ENCODE data around the gene DLG1. TPM values are rescaled to one million over a fixed set of nuclear protein-coding genes. Genes with fewer than 3 reads are reported as not detected.

Gene DLG1
- total and polyA plus RNA-seq, 7 experiments from 2014 or later: 27.9 to 96.5 (median 85.9) TPM

DNA sequence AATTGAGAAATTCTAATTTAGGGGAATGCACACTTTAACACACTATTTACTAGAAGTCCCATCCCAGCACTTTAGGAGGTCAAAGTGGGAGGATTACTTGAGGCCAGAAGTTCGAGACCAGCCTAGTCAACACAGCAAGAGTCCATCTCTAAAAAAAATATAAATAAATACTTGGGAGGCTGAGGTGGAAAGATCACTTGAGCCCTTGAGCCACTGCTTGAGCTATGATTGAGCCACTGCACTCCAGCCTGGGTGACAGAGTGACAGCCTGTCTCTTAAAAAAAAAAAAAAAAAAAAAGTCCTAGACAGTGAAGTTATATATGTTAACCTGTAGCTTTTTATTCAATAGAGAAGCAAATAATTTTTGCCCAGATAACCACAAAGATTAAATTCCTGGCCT is 69.2 kb downstream of the DLG1 start:
- no peaks in the 10 kb centered on the region for H3K9me3 ChIP-seq (ENCODE audit: control insufficient read depth in 2 of 3, low read length in 3 of 3)
- H3K27ac ChIP-seq (ENCODE audit: low read depth, low read length): no peak overlapping the region
- H3K27me3 ChIP-seq (ENCODE audit: control insufficient read depth in 2 of 2, insufficient read depth in 2 of 2, low read length in 2 of 2): no peaks in the 10 kb centered on the region
- no peak overlapping the region for H3K4me3 ChIP-seq (ENCODE audit: low read length)
- H3K4me3 Mint-ChIP-seq: no peak overlapping the region
- no peaks in the 10 kb centered on the region for H3K9me3 Mint-ChIP-seq
- ATAC-seq (no peak), DNase-seq (no peak)
- no peaks in the 10 kb centered on the region for H3K36me3 ChIP-seq (ENCODE audit: control insufficient read depth in 2 of 3, insufficient read depth in 3 of 3, low read length in 3 of 3)
- peaks cover 0 to 4% (median 1%) of the 10 kb centered on the region in 5 donors for H3K36me3 Mint-ChIP-seq
- ChIA-PET POLR2A (interaction anchor here (0.7 kb wide), 1 partner anchor 458 kb away, joined by 3 read pairs; no protein-coding TSS in a partner anchor), CTCF (no interaction called here)
- H3K4me1 ChIP-seq (ENCODE audit: control insufficient read depth in 2 of 2, insufficient read depth in 2 of 2, low read length in 2 of 2): no peaks in the 10 kb centered on the region
- H3K27ac Mint-ChIP-seq: peak overlapping the region in 1 of 9 donors; percentile 8
- intact Hi-C loops (cut with micrococcal nuclease): no loop called here
- H3K4me1 Mint-ChIP-seq: peaks cover 14 to 73% (median 53%) of the 10 kb centered on the region in 7 donors
- no peaks in the 10 kb centered on the region for H3K27me3 Mint-ChIP-seq

GRCh38 chr3:197227780-197228574 is 70.4 kb downstream of the DLG1 start:
- no peaks in the 10 kb centered on the region for H3K27me3 ChIP-seq (ENCODE audit: control insufficient read depth in 2 of 2, insufficient read depth in 2 of 2, low read length in 2 of 2)

GRCh38 chr3:197226179-197226578 is 72.2 kb downstream of the DLG1 start:
- Histone ChIP-seq H3K27ac (ENCODE audit: low read depth, low read length) (no peak overlapping the region), H3K9me3 (ENCODE audit: control insufficient read depth in 2 of 3, low read length in 3 of 3) (no peaks in the 10 kb centered on the region), H3K4me1 (ENCODE audit: control insufficient read depth in 2 of 2, insufficient read depth in 2 of 2, low read length in 2 of 2) (no peaks in the 10 kb centered on the region), H3K27me3 (ENCODE audit: control insufficient read depth in 2 of 2, insufficient read depth in 2 of 2, low read length in 2 of 2) (no peaks in the 10 kb centered on the region), H3K36me3 (ENCODE audit: control insufficient read depth in 2 of 3, insufficient read depth in 3 of 3, low read length in 3 of 3) (no peaks in the 10 kb centered on the region), H3K4me3 (ENCODE audit: low read length) (no peak overlapping the region)
- intact Hi-C loops (cut with micrococcal nuclease): no loop called here
- no peaks in the 10 kb centered on the region for H3K9me3 Mint-ChIP-seq
- ChIA-PET CTCF (no interaction called here), POLR2A (no interaction called here)
- H3K4me1 Mint-ChIP-seq: peaks cover 13 to 78% (median 53%) of the 10 kb centered on the region in 7 donors
- H3K27me3 Mint-ChIP-seq: no peaks in the 10 kb centered on the region
- peak overlapping the region in 1 of 9 donors; percentile 19 for H3K27ac Mint-ChIP-seq
- DNase-seq: no peak
- no peak overlapping the region for H3K4me3 Mint-ChIP-seq
- H3K36me3 Mint-ChIP-seq: no peaks in the 10 kb centered on the region
- ATAC-seq: no peak

More at GRCh38 chr3:197227780-197228574, 70.4 kb downstream of the DLG1 start:
- DNase-seq: no peak
- Histone ChIP-seq H3K36me3 (ENCODE audit: control insufficient read depth in 2 of 3, insufficient read depth in 3 of 3, low read length in 3 of 3) (no peaks in the 10 kb centered on the region), H3K4me3 (ENCODE audit: low read length) (no peak overlapping the region), H3K9me3 (ENCODE audit: control insufficient read depth in 2 of 3, low read length in 3 of 3) (no peaks in the 10 kb centered on the region), H3K27ac (ENCODE audit: low read depth, low read length) (no peak overlapping the region), H3K4me1 (ENCODE audit: control insufficient read depth in 2 of 2, insufficient read depth in 2 of 2, low read length in 2 of 2) (no peaks in the 10 kb centered on the region)
- Mint-ChIP-seq H3K36me3 (peaks cover 0 to 3% (median 0%) of the 10 kb centered on the region in 5 donors), H3K4me3 (no peak overlapping the region), H3K4me1 (peaks cover 11 to 75% (median 55%) of the 10 kb centered on the region in 7 donors), H3K27me3 (no peaks in the 10 kb centered on the region), H3K9me3 (no peaks in the 10 kb centered on the region), H3K27ac (no peak overlapping the region)
- POLR2A ChIA-PET: no interaction called here
- intact Hi-C loops (cut with micrococcal nuclease): no loop called here
- no peak for ATAC-seq
- CTCF ChIA-PET: no interaction called here

- no peaks in the 10 kb centered on the region for H3K36me3 ChIP-seq (ENCODE audit: control insufficient read depth in 2 of 3, insufficient read depth in 3 of 3, low read length in 3 of 3)
- no peaks in the 10 kb centered on the region for H3K9me3 ChIP-seq (ENCODE audit: control insufficient read depth in 2 of 3, low read length in 3 of 3)
- ChIA-PET CTCF (no interaction called here), POLR2A (no interaction called here)
- no peaks in the 10 kb centered on the region for H3K27me3 ChIP-seq (ENCODE audit: control insufficient read depth in 2 of 2, insufficient read depth in 2 of 2, low read length in 2 of 2)
- no peak overlapping the region for H3K27ac ChIP-seq (ENCODE audit: low read depth, low read length)
- H3K36me3 Mint-ChIP-seq: no peaks in the 10 kb centered on the region
- H3K4me1 Mint-ChIP-seq: peaks cover 14 to 79% (median 51%) of the 10 kb centered on the region in 7 donors
- H3K4me3 Mint-ChIP-seq: no peak overlapping the region
- H3K4me1 ChIP-seq (ENCODE audit: control insufficient read depth in 2 of 2, insufficient read depth in 2 of 2, low read length in 2 of 2): no peaks in the 10 kb centered on the region
- intact Hi-C loops (cut with micrococcal nuclease): no loop called here
- no peak overlapping the region for H3K4me3 ChIP-seq (ENCODE audit: low read length)
- H3K27me3 Mint-ChIP-seq: no peaks in the 10 kb centered on the region
- no peak overlapping the region for H3K27ac Mint-ChIP-seq
- DNase-seq (no peak), ATAC-seq (no peak)
- no peaks in the 10 kb centered on the region for H3K9me3 Mint-ChIP-seq
Measured at GRCh38 chr3:197225579-197225978, 72.8 kb downstream of the DLG1 start.

DNA sequence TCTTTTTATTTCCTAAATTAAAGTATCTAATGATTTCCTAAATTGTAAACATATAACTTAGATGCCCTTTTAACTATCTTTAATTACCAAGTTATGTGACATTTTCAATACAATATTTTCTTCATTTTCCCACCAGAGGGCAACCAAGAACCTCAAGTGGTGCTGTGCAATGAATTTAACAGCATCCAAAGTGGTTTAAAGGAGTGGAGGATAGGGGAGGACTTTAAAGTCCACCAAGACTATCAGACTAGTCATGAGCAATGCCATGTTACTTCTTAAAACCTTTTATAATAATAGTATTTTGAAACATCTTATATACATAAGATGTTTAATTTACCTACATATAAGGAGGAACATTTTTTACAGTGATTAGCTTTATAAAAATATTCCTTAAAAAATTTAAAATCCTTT is 74.4 kb downstream of the DLG1 start:
- no peak for ATAC-seq
- POLR2A ChIA-PET: no interaction called here

DNA sequence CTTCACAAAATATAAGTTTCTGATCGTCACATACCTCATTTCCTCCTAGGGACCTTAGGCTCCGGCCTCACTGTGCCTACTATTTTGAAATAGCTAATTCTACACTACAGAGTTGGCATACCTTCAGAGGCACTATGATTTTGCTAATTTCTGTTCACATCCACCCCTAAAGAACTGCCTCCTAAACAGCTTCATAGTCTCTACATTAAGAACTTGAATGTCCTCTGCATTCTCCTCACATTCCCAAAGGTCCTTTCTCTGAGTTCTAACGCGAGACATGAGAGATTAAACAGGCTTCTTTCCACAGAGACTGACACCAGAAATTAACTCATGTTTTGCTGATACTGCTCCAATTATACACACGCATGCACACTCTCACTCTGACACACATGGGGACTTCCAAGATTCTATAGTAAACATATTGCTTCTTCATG is 75.5 kb downstream of the DLG1 start:
- Mint-ChIP-seq H3K4me1 (peaks cover 8 to 63% (median 42%) of the 10 kb centered on the region in 7 donors), H3K36me3 (no peaks in the 10 kb centered on the region), H3K9me3 (no peaks in the 10 kb centered on the region), H3K4me3 (peak overlapping the region in 1 of 10 donors; percentile 7), H3K27ac (peak overlapping the region in 2 of 9 donors; percentile 1 to 2), H3K27me3 (no peaks in the 10 kb centered on the region)
- POLR2A ChIA-PET: no interaction called here
- intact Hi-C loops (cut with micrococcal nuclease): loop anchor here in 1 of 2 donors (5.0 kb wide), 1 partner anchor 279 kb away; no protein-coding TSS in a partner anchor
- Histone ChIP-seq H3K36me3 (ENCODE audit: control insufficient read depth in 2 of 3, insufficient read depth in 3 of 3, low read length in 3 of 3) (no peaks in the 10 kb centered on the region), H3K4me3 (ENCODE audit: low read length) (no peak overlapping the region), H3K27ac (ENCODE audit: low read depth, low read length) (no peak overlapping the region), H3K4me1 (ENCODE audit: control insufficient read depth in 2 of 2, insufficient read depth in 2 of 2, low read length in 2 of 2) (no peaks in the 10 kb centered on the region), H3K27me3 (ENCODE audit: control insufficient read depth in 2 of 2, insufficient read depth in 2 of 2, low read length in 2 of 2) (no peaks in the 10 kb centered on the region), H3K9me3 (ENCODE audit: control insufficient read depth in 2 of 3, low read length in 3 of 3) (no peaks in the 10 kb centered on the region)
- ATAC-seq (no peak), DNase-seq (no peak)
- CTCF ChIA-PET: interaction anchor here (1.4 to 2.4 kb wide), 5 partner anchors 10 to 376 kb away, joined by 4 to 10 read pairs (median 5); no protein-coding TSS in a partner anchor

More for the DNA sequence above, 74.4 kb downstream of the DLG1 start:
- no peaks in the 10 kb centered on the region for H3K27me3 ChIP-seq (ENCODE audit: control insufficient read depth in 2 of 2, insufficient read depth in 2 of 2, low read length in 2 of 2)
- Mint-ChIP-seq H3K27me3 (no peaks in the 10 kb centered on the region), H3K9me3 (no peaks in the 10 kb centered on the region), H3K36me3 (no peaks in the 10 kb centered on the region), H3K27ac (no peak overlapping the region), H3K4me3 (no peak overlapping the region), H3K4me1 (peaks cover 17 to 73% (median 45%) of the 10 kb centered on the region in 7 donors)
- H3K4me1 ChIP-seq (ENCODE audit: control insufficient read depth in 2 of 2, insufficient read depth in 2 of 2, low read length in 2 of 2): no peaks in the 10 kb centered on the region
- DNase-seq: peak in 5 of 9 donors; percentile 23 to 43 (median 36)
- CTCF ChIA-PET: interaction anchor here (1.0 to 2.4 kb wide), 5 partner anchors 11 to 375 kb away, joined by 3 to 10 read pairs (median 4); no protein-coding TSS in a partner anchor
- intact Hi-C loops (cut with micrococcal nuclease): loop anchor here (1.0 to 5.0 kb wide), 4 partner anchors 32 to 286 kb away; no protein-coding TSS in a partner anchor
- H3K27ac ChIP-seq (ENCODE audit: low read depth, low read length): no peak overlapping the region
- H3K36me3 ChIP-seq (ENCODE audit: control insufficient read depth in 2 of 3, insufficient read depth in 3 of 3, low read length in 3 of 3): no peaks in the 10 kb centered on the region
- H3K9me3 ChIP-seq (ENCODE audit: control insufficient read depth in 2 of 3, low read length in 3 of 3): no peaks in the 10 kb centered on the region
- no peak overlapping the region for H3K4me3 ChIP-seq (ENCODE audit: low read length)

Data from naive thymus-derived CD4-positive, alpha-beta T cell (primary cell).